ENCODE results near the gene CMIP. TPM values are rescaled to one million over a fixed set of nuclear protein-coding genes. Genes with fewer than 3 reads are reported as not detected.

CMIP gene
- total and polyA plus RNA-seq, 7 donors, result 1.4 to 8.9 (median 4.1) TPM

DNA sequence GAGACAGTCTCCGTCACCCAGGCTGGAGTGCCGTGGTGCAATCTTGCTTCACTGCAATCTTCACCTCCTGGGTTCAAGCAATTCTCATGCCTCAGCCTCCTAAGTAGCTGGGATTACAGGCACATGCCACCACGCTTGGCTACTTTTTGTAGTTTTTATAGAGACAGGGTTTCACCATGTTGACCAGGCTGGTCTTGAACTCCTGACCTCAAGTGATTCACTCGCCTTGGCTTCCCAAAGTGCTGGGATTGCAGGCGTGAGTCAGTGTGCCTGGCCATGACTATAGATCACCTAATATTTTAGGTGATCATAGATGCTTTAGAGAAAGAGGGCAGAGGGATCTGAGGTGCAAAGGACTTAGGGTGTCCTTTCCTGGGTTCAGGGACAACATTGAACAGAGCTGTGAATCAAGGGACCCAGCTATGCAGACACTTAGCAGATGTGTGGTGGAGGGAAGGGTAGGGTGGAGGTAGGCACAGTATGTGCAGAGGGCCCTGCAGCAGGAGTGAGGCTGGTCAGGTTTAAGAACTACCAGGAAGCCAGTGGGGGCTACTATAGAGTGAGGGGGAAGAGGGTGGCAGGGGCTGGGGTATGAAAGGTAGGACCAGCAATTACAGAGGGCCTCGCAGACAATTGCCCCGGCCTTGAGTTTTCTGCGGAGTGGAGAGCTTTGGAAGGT lies 116.5 kb downstream of the CMIP start:
- intact Hi-C loops (cut with DNase I), result no loop called here
- no peak for ATAC-seq
- no peak for DNase-seq
- Histone ChIP-seq H3K4me3 (no peak overlapping the region), H3K27me3 (ENCODE audit: insufficient read depth in 3 of 3, low read length in 2 of 3) (no peaks in the 10 kb centered on the region), H3K36me3 (ENCODE audit: insufficient read depth in 1 of 2, low read depth in 1 of 2) (no peaks in the 10 kb centered on the region), H3K9me3 (no peaks in the 10 kb centered on the region), H3K27ac (no peak overlapping the region), H3K4me1 (no peaks in the 10 kb centered on the region)
- 72 to 84% (median 72%) methylated on average over 8 of the region's 8 CpGs for WGBS, 3 donors
- TF ChIP-seq, protein P1, sequence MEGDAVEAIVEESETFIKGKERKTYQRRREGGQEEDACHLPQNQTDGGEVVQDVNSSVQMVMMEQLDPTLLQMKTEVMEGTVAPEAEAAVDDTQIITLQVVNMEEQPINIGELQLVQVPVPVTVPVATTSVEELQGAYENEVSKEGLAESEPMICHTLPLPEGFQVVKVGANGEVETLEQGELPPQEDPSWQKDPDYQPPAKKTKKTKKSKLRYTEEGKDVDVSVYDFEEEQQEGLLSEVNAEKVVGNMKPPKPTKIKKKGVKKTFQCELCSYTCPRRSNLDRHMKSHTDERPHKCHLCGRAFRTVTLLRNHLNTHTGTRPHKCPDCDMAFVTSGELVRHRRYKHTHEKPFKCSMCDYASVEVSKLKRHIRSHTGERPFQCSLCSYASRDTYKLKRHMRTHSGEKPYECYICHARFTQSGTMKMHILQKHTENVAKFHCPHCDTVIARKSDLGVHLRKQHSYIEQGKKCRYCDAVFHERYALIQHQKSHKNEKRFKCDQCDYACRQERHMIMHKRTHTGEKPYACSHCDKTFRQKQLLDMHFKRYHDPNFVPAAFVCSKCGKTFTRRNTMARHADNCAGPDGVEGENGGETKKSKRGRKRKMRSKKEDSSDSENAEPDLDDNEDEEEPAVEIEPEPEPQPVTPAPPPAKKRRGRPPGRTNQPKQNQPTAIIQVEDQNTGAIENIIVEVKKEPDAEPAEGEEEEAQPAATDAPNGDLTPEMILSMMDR (IDR thresholded peaks at IDR 0.05), result no peak

DNA sequence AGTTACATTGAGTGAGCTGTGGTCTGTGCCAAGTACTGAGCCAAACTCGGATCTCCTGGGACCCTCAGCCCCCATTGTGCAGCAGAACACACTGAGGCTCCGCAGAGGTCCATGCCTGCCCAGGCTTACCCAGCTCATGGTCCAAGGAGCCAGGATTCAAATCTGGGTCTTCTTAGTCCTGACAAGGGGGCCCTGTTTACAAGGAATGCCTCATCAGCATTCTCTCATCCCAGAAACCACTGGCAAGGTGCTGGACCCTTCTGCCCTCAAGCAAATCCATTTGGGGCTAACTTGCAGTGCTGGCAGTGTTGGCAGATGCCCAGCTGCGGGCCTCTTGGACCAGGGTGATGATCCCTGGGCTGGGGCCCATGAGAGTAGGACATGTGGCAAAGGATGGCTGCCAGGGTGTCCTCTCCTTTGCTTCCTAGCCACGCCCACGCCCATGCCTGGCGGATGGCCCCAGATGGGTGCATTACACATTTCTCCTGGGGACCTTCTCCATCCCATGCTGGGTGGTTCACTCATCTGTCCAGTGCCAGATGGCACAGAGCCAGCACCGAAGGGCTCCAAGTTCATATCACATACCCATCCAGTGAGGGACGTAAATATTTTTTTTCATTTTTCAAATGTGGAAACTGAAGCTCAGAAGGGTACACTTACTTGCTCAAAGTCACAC lies 117.7 kb downstream of the CMIP start:
- DNase-seq (peak in 1 of 2 donors; percentile 27), ATAC-seq (no peak)
- H3K4me1 ChIP-seq, result no peaks in the 10 kb centered on the region
- H3K9me3 ChIP-seq, result no peaks in the 10 kb centered on the region
- no peak overlapping the region for H3K4me3 ChIP-seq
- no peaks in the 10 kb centered on the region for H3K27me3 ChIP-seq (ENCODE audit: insufficient read depth in 3 of 3, low read length in 2 of 3)
- 46 to 62% (median 52%) methylated on average over 8 of the region's 8 CpGs for WGBS, 3 donors
- TF ChIP-seq, protein P1 (IDR thresholded peaks at IDR 0.05), result no peak
- H3K36me3 ChIP-seq (ENCODE audit: insufficient read depth in 1 of 2, low read depth in 1 of 2), result no peaks in the 10 kb centered on the region
- H3K27ac ChIP-seq, result no peak overlapping the region
- intact Hi-C loops (cut with DNase I), result no loop called here

DNA sequence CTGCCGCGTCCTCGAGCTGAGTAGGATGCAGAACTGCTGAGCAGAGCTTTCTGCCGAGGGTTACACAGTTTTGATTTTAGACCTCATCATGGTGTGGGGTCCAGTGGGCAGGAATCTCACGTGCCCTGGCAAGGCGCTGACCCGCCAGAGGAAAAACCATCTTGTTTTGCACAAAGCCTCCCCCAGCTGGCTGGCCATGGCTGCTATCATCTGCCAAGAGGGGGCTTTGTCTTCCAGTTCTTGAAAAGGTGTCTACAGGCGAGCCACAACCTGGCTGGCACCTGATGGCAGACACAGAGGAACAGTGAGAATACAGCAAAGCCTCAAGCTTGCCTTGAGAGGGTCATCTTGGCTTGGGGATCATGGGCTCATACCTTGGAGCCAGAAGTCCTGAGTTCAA lies 118.3 kb downstream of the CMIP start:
- Histone ChIP-seq H3K27me3 (ENCODE audit: insufficient read depth in 3 of 3, low read length in 2 of 3) (no peaks in the 10 kb centered on the region), H3K4me3 (no peak overlapping the region), H3K27ac (no peak overlapping the region), H3K4me1 (no peaks in the 10 kb centered on the region), H3K9me3 (no peaks in the 10 kb centered on the region), H3K36me3 (ENCODE audit: insufficient read depth in 1 of 2, low read depth in 1 of 2) (no peaks in the 10 kb centered on the region)
- intact Hi-C loops (cut with DNase I), result no loop called here
- 86 to 92% (median 86%) methylated on average over 8 of the region's 8 CpGs for WGBS, 3 donors
- ATAC-seq, result no peak
- DNase-seq, result no peak
- TF ChIP-seq, protein P1 (IDR thresholded peaks at IDR 0.05), result no peak

DNA sequence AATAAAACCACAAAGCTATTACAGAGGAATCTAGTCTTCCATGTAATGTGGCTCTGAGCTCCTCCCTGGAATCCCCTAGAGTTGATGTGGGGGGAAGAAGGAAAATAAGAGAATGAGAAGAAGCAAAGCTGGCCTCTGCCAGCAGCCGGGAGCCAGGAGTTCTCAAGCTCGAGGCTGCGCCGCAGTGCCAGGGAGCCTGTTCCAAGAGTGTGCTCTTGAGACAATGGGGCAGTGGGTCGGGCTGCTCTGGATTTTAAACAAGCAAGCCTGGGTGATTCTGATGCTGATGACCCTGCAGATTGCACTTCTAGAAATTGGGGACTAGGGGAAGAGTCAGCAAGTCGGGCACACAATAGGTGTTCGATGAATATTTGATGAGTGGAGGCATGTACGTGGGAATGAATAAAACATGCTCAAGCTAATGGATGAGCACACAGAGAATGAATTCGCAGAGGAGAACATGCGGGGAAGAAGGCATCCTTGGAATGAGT lies 119.9 kb downstream of the CMIP start:
- Histone ChIP-seq H3K4me1 (no peaks in the 10 kb centered on the region), H3K9me3 (no peaks in the 10 kb centered on the region), H3K27me3 (ENCODE audit: insufficient read depth in 3 of 3, low read length in 2 of 3) (no peaks in the 10 kb centered on the region), H3K27ac (no peak overlapping the region), H3K36me3 (ENCODE audit: insufficient read depth in 1 of 2, low read depth in 1 of 2) (no peaks in the 10 kb centered on the region), H3K4me3 (no peak overlapping the region)
- no peak for DNase-seq
- TF ChIP-seq, protein P1 (IDR thresholded peaks at IDR 0.05), result no peak
- no peak for ATAC-seq
- WGBS, 3 donors, result 46 to 65% (median 57%) methylated on average over 10 of the region's 10 CpGs
- intact Hi-C loops (cut with DNase I), result no loop called here
